MM.1S (cell line): ENCODE measurements around the gene CCDC107.
A peak's percentile ranks its signal among the peaks of the same experiment; 100 is the strongest.

ENCODE experiments used
- CTCF ChIP-seq: fragments of 300-600 bp; sonication (generic); IDR thresholded peaks from 2 replicates; pipeline ENCODE4 v1.5.1; 2016; ENCODE audit warnings: antibody characterized with exemption, low read length, mixed read lengths
- EZH2 ChIP-seq: fragments of 300-600 bp; sonication (generic); optimal IDR thresholded peaks from 2 replicates; pipeline ENCODE3; 2017; ENCODE audit warnings: low read depth, mild to moderate bottlenecking, antibody characterized with exemption, low read length, mixed read lengths

DNA sequence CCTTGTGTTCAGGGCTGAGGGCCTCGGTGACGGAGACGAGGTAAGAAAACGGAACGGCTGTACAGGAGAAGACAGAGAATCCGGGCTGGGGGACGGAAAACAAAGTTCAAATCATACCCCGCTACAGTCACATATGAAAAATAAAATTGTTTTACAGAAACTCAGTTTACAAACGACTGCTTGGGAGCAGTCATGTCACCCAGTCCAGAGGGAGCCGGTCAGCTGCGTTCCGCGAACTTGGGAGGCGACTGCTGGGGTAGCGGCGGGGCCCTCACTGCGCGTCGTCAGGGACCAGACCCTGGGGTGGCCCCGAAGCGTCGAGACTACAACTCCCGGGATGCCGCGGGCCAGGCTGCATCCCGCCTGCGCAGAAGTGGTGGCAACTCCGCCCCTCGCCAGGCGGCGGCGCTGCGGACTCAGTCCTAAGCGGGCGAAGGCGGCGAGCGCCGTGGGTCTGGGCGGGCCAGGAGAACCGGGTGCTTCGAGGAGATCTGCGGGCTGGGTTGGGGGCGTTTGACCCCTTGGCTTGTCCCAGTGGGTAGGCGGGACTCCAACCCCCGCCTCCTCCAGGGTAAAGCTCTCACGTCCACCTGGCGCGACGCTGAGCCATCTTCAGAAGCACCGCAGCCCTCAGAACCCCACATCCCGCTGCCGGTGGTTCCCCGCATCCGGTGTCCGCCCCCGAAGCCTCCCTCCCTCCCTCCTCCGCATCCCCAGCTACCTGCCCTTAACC is 11.4 kb upstream of the CCDC107 start:
- TF ChIP-seq CTCF (peak; percentile 86), EZH2 (no peak)
